H54 (cell line): ENCODE results near the gene ZNF76.
"Not testable (repeated sequence)": the region's sequence is repeated elsewhere in the genome, so short reads cannot be mapped to it uniquely, and the experiment has no call there.

Source experiments
- DNase-seq: peaks from one replicate; pipeline ENCODE4 v3.0.0; 2011; ENCODE audit warnings: low spot score, mixed read lengths; ENCODE audit not compliant: insufficient read length
- FAIRE-seq: peaks from 3 replicates; lab custom pipeline; 2011; peaks lifted over from hg19 to GRCh38; lab: Jason Lieb, UNC
- POLR2A ChIP-seq: IDR thresholded peaks from 2 replicates; pipeline ENCODE4 v1.6.1; 2011; ENCODE audit warnings: low read depth, mild to moderate bottlenecking, low read length

ZNF76 gene

GRCh38 chr6:35328108-35328723 lies 68.7 kb downstream of the ZNF76 start:
- FAIRE-seq (no peak), DNase-seq (no peak)
- no peak for TF ChIP-seq POLR2A

DNA sequence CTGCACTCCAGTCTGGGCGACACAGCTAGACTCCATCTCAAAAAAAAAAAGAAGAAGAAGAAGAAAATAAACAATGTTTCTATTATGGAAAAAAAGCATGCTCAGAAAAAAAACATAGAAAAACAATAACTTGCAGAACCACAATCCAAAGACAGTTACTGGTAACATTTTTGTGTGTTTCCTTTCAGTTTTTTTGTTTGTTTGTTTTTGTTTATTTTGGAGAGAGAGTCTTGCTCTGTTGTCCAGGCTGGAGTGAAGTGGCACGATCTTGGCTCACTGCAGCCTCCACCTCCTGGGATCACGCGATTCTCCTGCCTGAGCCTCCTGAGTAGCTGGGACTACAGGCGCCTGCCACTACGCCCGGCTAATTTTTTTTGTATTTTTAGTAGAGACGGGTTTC lies 69.4 kb downstream of the ZNF76 start:
- not testable (repeated sequence) for DNase-seq, FAIRE-seq

DNA sequence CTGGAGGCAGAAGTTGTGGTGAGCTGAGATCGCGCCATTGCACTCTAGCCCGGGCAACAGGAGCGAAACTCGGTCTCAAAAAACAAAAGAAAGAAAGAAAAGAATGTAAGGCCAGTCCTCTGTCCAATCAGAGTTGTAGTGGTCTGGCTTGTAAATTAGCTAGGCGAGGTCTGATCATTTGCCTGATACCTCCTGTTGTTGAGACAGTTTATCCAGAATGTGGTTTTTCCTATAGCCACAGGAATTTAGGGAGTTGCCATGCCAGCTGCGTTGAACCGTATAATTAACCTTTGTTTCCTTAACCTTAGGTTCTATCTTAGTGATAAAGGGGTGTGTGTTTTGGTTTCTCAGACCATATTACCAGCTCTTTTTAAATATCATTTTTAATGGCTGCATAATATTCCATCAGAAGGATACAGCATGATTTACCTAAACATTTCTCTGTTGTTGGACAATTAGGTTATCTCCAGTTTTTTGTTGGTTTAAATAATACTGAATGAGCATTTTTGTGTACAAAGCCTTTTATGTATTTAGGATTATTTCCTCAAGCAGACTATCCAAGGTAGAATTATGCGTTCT lies 71.1 kb downstream of the ZNF76 start:
- DNase-seq (no peak), FAIRE-seq (no peak)
- no peak for TF ChIP-seq POLR2A

DNA sequence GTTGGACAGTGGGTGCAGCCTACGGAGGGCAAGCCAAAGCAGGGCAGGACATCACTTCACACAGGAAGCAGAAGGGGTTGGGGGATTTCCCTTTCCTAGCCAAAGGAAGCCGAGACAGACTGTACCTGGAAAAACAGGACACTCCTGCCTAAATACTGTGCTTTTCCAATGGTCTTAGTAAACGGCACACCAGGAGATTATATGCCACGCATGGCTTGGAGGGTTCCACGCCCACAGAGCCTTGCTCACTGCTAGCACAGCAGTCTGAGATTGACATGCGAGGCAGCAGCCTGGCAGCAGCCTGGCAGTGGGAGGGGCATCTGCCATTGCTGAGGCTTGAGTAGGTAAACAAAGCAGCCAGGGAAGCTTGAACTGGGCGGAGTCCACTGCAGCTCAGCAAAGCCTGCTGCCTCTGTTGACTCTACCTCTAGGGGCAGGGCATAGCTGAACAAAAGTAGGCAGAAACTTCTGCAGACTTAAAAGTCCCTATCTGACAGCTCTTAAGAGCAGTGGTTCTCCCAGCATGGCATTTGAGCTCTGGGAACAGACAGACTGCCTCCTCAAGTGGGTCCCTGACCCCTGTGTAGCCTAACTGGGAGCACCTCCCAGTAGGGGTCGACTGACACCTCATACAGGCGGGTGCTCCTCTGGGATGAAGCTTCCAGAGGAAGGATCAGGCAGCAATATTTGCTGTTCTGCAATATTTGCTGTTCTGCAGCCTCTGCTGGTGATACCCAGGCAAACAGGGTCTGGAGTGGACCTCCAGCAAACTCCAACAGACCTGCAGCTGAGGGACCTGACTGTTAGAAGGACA lies 72.7 kb downstream of the ZNF76 start:
- not testable (repeated sequence) for DNase-seq, FAIRE-seq

GRCh38 chr6:35341557-35341956 lies 82.0 kb downstream of the ZNF76 start:
- no peak for TF ChIP-seq POLR2A
- DNase-seq, result no peak
- no peak for FAIRE-seq

- peak; percentile 77 for TF ChIP-seq POLR2A
- FAIRE-seq, result no peak
- DNase-seq, result peak; percentile 96
Measured at GRCh38 chr6:35342258-35343091, 82.9 kb downstream of the ZNF76 start, which contains the start of gene PPARD. Gene PPARD (plus strand): TSS chr6:35342558. CDS start chr6:35411088, 68,530 bp downstream.

GRCh38 chr6:35343092-35343834 lies 83.7 kb downstream of the ZNF76 start:
- no peak for TF ChIP-seq POLR2A
- DNase-seq, result no peak
- FAIRE-seq, result no peak

DNA sequence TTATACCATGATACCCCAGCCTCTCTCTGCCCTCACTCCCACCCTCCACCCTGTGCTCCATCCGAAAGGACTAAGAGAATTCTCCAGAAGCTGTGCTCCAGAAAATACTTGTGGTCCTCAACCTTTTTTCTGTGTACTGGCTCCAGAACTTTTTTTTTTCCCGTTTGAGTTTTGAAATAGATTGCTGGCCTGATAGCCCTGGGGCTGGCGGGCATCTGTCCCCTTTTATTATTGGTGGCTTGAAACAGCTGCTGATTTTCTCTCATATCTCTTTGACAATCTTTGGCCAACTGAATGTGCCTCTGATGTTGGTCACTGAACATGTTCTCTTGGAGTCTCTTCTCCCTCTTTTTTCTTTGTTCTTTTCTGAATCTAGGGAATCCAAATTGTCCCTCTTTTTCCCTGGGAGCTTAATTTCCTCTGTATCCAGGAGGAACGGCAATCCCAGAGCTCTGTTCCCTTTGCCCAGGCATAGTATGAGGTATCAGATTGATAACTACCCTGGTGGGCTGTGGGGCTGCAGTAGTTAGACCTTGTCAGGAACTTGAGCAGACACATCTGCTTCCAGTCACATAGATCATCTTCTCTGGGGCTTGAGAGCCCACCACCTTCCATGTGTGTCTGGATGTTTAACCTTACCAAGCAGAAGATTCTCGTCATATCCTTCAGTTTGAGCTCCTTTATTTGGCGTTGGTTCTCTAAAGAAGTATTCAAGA lies 84.5 kb downstream of the ZNF76 start:
- DNase-seq (no peak), FAIRE-seq (no peak)
- TF ChIP-seq POLR2A, result no peak
